WTC11 (cell line): ENCODE measurements around the gene TTC38. TPM values are rescaled to one million over a fixed set of nuclear protein-coding genes. Genes with fewer than 3 reads are reported as not detected.

ENCODE experiments used
- ATAC-seq: fragments of 200-7000 bp; cut with Tn5 transposase; 2 replicates; pipeline ENCODE4 v1.10.0; 2021; ENCODE audit warnings: mild to moderate bottlenecking, moderate library complexity
- CTCF ChIA-PET: fragments of 300-600 bp; sonication (Branson Sonifier 250); formaldehyde crosslinking; loops from one replicate; lab custom pipeline; 2021; ENCODE audit warnings: antibody characterized with exemption; lab: Charles Lee
- POLR2A ChIA-PET: fragments of 350-600 bp; sonication (Branson Sonifier 250); formaldehyde crosslinking; loops from one replicate; lab custom pipeline; 2021; ENCODE audit warnings: antibody characterized with exemption; lab: Charles Lee
- DNase-seq: peaks from one replicate; pipeline ENCODE4 v3.0.0; 2021; ENCODE audit warnings: low spot score
- H3K27ac Mint-ChIP-seq: 2 replicates; pipeline ENCODE4 v1.8.0; 2021; ENCODE audit warnings: mixed read lengths
- H3K27me3 Mint-ChIP-seq: 2 replicates; pipeline ENCODE4 v1.8.0; 2021; ENCODE audit warnings: low read depth, mild to moderate bottlenecking, moderate library complexity, mixed read lengths
- H3K36me3 Mint-ChIP-seq: 2 replicates; pipeline ENCODE4 v1.8.0; 2021; ENCODE audit warnings: mixed read lengths
- H3K4me1 Mint-ChIP-seq: 2 replicates; pipeline ENCODE4 v1.8.0; 2022; ENCODE audit warnings: mixed read lengths
- H3K4me3 Mint-ChIP-seq: 2 replicates; pipeline ENCODE4 v1.8.0; 2021; ENCODE audit warnings: mild to moderate bottlenecking, moderate library complexity, mixed read lengths
- H3K9me3 Mint-ChIP-seq: 2 replicates; pipeline ENCODE4 v1.8.0; 2021; ENCODE audit warnings: mixed read lengths
- CREM ChIP-seq: sonication (generic); formaldehyde crosslinking; IDR thresholded peaks from 2 replicates; pipeline ENCODE4 v1.8.1; 2022; ENCODE audit warnings: mild to moderate bottlenecking, missing genetic modification reagents, moderate library complexity
- ETV6 ChIP-seq: sonication (generic); formaldehyde crosslinking; IDR thresholded peaks from 2 replicates; pipeline ENCODE4 v1.8.1; 2022; ENCODE audit warnings: mild to moderate bottlenecking, missing genetic modification reagents
- GTF2I ChIP-seq: fragments of 250-450 bp; sonication (Bioruptor Pico); conservative IDR thresholded peaks from 2 replicates; pipeline ENCODE4 v1.4.0; 2021; ENCODE audit warnings: mild to moderate bottlenecking
- JUN ChIP-seq: sonication (generic); formaldehyde crosslinking; IDR thresholded peaks from 2 replicates; pipeline ENCODE4 v1.8.0; 2023; ENCODE audit warnings: mild to moderate bottlenecking, missing genetic modification reagents
- NR3C1 ChIP-seq: sonication (generic); formaldehyde crosslinking; conservative IDR thresholded peaks from 2 replicates; pipeline ENCODE4 v1.8.1; 2023; ENCODE audit warnings: low read depth, mild to moderate bottlenecking, missing genetic modification reagents
- RORB ChIP-seq: fragments of 250-450 bp; sonication (Bioruptor Pico); IDR thresholded peaks from 2 replicates; pipeline ENCODE4 v1.9.0; 2021; ENCODE audit warnings: mild to moderate bottlenecking
- SMAD4 ChIP-seq: sonication (generic); formaldehyde crosslinking; IDR thresholded peaks from 2 replicates; pipeline ENCODE4 v1.8.0; 2022; ENCODE audit warnings: mild to moderate bottlenecking, missing genetic modification reagents
- ZNF423 ChIP-seq: fragments of 250-450 bp; sonication (Bioruptor Pico); IDR thresholded peaks from 2 replicates; pipeline ENCODE4 v2.1.2; 2022; ENCODE audit warnings: mild to moderate bottlenecking, moderate library complexity
- total RNA-seq: library from RNA; stranded (reverse); gene quantifications from 3 replicates; pipeline ENCODE4 v1.2.3, GENCODE V29; 2021
- TF ChIP-seq, protein P1 (sequence below): sonication (generic); formaldehyde crosslinking; IDR thresholded peaks from 2 replicates; pipeline ENCODE4 v1.8.1; 2022; ENCODE audit warnings: low read depth, mild to moderate bottlenecking, moderate library complexity, missing genetic modification reagents, borderline replicate concordance
- TF ChIP-seq, protein P2 (sequence below): sonication (generic); formaldehyde crosslinking; IDR thresholded peaks from 2 replicates; pipeline ENCODE4 v1.8.0; 2023; ENCODE audit warnings: mild to moderate bottlenecking, missing genetic modification reagents
- TF ChIP-seq, protein P3 (sequence below): fragments of 250-450 bp; sonication (Bioruptor Pico); IDR thresholded peaks from 2 replicates; pipeline ENCODE4 v1.9.0; 2021; ENCODE audit warnings: mild to moderate bottlenecking
- TF ChIP-seq, protein P4 (sequence below): fragments of 250-450 bp; sonication (Bioruptor Pico); IDR thresholded peaks from 2 replicates; pipeline ENCODE4 v1.8.0; 2021; ENCODE audit warnings: mild to moderate bottlenecking
- TF ChIP-seq, protein P5 (sequence below): fragments of 250-450 bp; sonication (Bioruptor Pico); IDR thresholded peaks from 2 replicates; pipeline ENCODE4 v1.9.0; 2021; ENCODE audit warnings: mild to moderate bottlenecking
- TF ChIP-seq, protein P6 (sequence below): sonication (generic); formaldehyde crosslinking; IDR thresholded peaks from 2 replicates; pipeline ENCODE4 v1.8.0; 2022; ENCODE audit warnings: mild to moderate bottlenecking, missing genetic modification reagents

Gene TTC38
- total RNA-seq, 1 experiment from 2014 or later: 20.7 TPM

DNA sequence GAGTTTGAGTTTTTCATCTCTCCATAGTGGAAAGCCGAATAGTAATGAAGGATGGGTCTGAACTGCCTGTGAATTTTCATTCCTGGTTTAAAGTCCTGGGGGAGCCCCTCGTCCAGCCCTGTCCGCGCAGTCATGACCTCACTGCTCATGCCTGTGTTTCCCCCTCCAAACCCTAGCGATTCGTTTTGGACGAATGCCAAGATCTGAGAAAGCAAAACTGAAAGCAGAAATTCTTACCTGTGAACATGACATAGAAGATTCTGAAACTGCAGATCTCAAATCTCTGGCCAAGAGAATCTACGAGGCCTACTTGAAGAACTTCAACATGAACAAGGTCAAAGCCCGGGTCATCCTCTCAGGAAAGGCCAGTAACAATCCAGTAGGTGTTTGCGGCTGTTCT is 48.2 kb upstream of the TTC38 start:
- Mint-ChIP-seq H3K27me3 (no peaks in the 10 kb centered on the region), H3K4me3 (no peak overlapping the region), H3K4me1 (peaks cover 2% of the 10 kb centered on the region), H3K9me3 (no peaks in the 10 kb centered on the region), H3K27ac (no peak overlapping the region), H3K36me3 (no peaks in the 10 kb centered on the region; the same call in none of the 2 replicates)
- ChIA-PET POLR2A (no interaction called here), CTCF (no interaction called here)
- DNase-seq (no peak), ATAC-seq (no peak)
- TF ChIP-seq, protein P1, sequence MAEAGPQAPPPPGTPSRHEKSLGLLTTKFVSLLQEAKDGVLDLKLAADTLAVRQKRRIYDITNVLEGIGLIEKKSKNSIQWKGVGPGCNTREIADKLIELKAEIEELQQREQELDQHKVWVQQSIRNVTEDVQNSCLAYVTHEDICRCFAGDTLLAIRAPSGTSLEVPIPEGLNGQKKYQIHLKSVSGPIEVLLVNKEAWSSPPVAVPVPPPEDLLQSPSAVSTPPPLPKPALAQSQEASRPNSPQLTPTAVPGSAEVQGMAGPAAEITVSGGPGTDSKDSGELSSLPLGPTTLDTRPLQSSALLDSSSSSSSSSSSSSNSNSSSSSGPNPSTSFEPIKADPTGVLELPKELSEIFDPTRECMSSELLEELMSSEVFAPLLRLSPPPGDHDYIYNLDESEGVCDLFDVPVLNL (CRISPR knock-in tag): no peak
- TF ChIP-seq JUN (no peak), CREM (CRISPR knock-in tag) (no peak)

DNA sequence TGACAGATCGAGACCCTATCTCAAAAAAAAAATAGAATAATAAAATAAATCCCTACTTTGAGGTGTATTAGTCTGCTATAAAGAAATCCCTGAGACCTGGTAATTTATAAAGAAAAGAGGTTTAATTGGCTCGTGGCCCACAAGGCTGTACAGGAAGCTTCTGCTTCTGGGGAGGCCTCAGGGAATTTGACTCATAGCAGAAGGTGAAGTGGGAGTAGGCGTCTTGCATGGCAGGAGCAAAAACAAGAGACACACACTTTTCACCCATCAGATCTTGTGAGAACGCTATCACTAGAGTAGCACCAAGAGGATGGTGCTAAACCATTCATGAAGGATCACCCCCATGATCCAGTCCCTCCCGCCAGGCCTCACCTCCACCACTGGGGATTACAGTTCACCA is 46.9 kb upstream of the TTC38 start:
- H3K27ac Mint-ChIP-seq: no peak overlapping the region
- ChIA-PET POLR2A (no interaction called here), CTCF (no interaction called here)
- H3K36me3 Mint-ChIP-seq: peaks cover 3% of the 10 kb centered on the region
- DNase-seq (no peak), ATAC-seq (no peak)
- no peak for TF ChIP-seq ZNF423 (CRISPR knock-in tag)
- TF ChIP-seq GTF2I (CRISPR knock-in tag): no peak
- TF ChIP-seq, protein P2, sequence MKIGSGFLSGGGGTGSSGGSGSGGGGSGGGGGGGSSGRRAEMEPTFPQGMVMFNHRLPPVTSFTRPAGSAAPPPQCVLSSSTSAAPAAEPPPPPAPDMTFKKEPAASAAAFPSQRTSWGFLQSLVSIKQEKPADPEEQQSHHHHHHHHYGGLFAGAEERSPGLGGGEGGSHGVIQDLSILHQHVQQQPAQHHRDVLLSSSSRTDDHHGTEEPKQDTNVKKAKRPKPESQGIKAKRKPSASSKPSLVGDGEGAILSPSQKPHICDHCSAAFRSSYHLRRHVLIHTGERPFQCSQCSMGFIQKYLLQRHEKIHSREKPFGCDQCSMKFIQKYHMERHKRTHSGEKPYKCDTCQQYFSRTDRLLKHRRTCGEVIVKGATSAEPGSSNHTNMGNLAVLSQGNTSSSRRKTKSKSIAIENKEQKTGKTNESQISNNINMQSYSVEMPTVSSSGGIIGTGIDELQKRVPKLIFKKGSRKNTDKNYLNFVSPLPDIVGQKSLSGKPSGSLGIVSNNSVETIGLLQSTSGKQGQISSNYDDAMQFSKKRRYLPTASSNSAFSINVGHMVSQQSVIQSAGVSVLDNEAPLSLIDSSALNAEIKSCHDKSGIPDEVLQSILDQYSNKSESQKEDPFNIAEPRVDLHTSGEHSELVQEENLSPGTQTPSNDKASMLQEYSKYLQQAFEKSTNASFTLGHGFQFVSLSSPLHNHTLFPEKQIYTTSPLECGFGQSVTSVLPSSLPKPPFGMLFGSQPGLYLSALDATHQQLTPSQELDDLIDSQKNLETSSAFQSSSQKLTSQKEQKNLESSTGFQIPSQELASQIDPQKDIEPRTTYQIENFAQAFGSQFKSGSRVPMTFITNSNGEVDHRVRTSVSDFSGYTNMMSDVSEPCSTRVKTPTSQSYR (CRISPR knock-in tag): no peak
- TF ChIP-seq, protein P3, sequence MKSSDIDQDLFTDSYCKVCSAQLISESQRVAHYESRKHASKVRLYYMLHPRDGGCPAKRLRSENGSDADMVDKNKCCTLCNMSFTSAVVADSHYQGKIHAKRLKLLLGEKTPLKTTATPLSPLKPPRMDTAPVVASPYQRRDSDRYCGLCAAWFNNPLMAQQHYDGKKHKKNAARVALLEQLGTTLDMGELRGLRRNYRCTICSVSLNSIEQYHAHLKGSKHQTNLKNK (CRISPR knock-in tag): no peak
- TF ChIP-seq, protein P4, sequence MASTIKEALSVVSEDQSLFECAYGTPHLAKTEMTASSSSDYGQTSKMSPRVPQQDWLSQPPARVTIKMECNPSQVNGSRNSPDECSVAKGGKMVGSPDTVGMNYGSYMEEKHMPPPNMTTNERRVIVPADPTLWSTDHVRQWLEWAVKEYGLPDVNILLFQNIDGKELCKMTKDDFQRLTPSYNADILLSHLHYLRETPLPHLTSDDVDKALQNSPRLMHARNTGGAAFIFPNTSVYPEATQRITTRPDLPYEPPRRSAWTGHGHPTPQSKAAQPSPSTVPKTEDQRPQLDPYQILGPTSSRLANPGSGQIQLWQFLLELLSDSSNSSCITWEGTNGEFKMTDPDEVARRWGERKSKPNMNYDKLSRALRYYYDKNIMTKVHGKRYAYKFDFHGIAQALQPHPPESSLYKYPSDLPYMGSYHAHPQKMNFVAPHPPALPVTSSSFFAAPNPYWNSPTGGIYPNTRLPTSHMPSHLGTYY: no peak
- TF ChIP-seq ETV6: no peak
- no peak for TF ChIP-seq SMAD4 (CRISPR knock-in tag)
- TF ChIP-seq, protein P5, sequence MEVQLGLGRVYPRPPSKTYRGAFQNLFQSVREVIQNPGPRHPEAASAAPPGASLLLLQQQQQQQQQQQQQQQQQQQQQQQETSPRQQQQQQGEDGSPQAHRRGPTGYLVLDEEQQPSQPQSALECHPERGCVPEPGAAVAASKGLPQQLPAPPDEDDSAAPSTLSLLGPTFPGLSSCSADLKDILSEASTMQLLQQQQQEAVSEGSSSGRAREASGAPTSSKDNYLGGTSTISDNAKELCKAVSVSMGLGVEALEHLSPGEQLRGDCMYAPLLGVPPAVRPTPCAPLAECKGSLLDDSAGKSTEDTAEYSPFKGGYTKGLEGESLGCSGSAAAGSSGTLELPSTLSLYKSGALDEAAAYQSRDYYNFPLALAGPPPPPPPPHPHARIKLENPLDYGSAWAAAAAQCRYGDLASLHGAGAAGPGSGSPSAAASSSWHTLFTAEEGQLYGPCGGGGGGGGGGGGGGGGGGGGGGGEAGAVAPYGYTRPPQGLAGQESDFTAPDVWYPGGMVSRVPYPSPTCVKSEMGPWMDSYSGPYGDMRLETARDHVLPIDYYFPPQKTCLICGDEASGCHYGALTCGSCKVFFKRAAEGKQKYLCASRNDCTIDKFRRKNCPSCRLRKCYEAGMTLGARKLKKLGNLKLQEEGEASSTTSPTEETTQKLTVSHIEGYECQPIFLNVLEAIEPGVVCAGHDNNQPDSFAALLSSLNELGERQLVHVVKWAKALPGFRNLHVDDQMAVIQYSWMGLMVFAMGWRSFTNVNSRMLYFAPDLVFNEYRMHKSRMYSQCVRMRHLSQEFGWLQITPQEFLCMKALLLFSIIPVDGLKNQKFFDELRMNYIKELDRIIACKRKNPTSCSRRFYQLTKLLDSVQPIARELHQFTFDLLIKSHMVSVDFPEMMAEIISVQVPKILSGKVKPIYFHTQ (CRISPR knock-in tag): no peak
- peaks cover 3% of the 10 kb centered on the region for H3K4me1 Mint-ChIP-seq
- no peak overlapping the region for H3K4me3 Mint-ChIP-seq
- H3K27me3 Mint-ChIP-seq: no peaks in the 10 kb centered on the region
- H3K9me3 Mint-ChIP-seq: peaks cover 4% of the 10 kb centered on the region

DNA sequence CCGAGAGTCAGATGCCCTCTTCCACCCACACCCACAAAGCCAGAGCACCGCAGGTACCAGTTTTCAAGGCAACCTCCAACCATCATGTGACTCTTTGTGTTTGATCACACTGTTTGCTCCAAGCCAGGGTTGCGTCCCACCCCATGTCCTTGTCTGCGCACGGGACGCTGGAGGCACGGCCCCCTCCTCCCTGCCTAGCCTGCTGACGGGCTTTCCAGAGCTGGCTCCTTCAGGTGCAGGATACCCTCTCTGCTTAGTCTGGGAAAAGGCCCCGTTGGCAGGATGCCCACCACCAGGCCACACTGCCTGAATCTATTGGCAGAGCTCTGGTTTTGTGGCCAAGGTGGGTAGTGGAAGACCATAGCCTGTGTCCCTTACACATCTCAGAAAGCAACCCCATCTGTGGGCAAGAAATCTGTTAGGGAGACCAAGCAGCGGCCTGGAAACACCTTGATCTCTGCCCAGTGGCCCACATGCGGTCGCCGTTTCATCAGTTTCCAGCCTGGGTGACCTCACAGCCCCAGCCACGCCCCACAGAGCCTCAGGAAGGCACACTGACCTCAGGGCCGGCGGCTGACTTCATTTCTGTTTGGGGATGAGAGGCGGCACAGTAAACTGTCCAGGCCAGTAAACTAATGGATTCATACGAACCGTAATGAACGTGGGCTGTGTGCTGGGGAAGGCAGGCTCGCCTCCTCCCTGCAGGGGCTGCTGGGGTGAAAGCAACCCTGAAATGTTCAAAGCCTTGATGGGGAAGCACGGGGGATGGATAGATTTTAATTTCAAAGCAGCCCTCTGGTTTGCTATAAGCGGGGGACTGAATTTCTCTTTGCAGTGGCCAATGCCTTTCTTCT is 43.5 kb upstream of the TTC38 start:
- H3K4me1 Mint-ChIP-seq: peaks cover 3% of the 10 kb centered on the region
- H3K9me3 Mint-ChIP-seq: peaks cover 6% of the 10 kb centered on the region
- H3K4me3 Mint-ChIP-seq: no peak overlapping the region
- no peaks in the 10 kb centered on the region for H3K27me3 Mint-ChIP-seq
- H3K36me3 Mint-ChIP-seq: peaks cover 3% of the 10 kb centered on the region
- H3K27ac Mint-ChIP-seq: no peak overlapping the region
- TF ChIP-seq, protein P6, sequence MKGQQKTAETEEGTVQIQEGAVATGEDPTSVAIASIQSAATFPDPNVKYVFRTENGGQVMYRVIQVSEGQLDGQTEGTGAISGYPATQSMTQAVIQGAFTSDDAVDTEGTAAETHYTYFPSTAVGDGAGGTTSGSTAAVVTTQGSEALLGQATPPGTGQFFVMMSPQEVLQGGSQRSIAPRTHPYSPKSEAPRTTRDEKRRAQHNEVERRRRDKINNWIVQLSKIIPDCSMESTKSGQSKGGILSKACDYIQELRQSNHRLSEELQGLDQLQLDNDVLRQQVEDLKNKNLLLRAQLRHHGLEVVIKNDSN (CRISPR knock-in tag): no peak
- no peak for TF ChIP-seq NR3C1 (CRISPR knock-in tag)
- no peak for TF ChIP-seq RORB (CRISPR knock-in tag)
- TF ChIP-seq, all 79 proteins: peak for 0
- ChIA-PET POLR2A (interaction anchor here (0.5 kb wide), 1 partner anchor 30 kb away, joined by 6 read pairs; no protein-coding TSS in a partner anchor), CTCF (no interaction called here)
- DNase-seq: no peak
- ATAC-seq: no peak
